HG02763 (cell line): ENCODE data around the gene WDR86.

Source experiments
- ATAC-seq: cut with Tn5 transposase; IDR thresholded peaks from one replicate; pipeline ENCODE4 v1.9.1; 2021; ENCODE audit warnings: mild to moderate bottlenecking, moderate library complexity; ENCODE audit not compliant: unreplicated experiment

The WDR86 gene

DNA sequence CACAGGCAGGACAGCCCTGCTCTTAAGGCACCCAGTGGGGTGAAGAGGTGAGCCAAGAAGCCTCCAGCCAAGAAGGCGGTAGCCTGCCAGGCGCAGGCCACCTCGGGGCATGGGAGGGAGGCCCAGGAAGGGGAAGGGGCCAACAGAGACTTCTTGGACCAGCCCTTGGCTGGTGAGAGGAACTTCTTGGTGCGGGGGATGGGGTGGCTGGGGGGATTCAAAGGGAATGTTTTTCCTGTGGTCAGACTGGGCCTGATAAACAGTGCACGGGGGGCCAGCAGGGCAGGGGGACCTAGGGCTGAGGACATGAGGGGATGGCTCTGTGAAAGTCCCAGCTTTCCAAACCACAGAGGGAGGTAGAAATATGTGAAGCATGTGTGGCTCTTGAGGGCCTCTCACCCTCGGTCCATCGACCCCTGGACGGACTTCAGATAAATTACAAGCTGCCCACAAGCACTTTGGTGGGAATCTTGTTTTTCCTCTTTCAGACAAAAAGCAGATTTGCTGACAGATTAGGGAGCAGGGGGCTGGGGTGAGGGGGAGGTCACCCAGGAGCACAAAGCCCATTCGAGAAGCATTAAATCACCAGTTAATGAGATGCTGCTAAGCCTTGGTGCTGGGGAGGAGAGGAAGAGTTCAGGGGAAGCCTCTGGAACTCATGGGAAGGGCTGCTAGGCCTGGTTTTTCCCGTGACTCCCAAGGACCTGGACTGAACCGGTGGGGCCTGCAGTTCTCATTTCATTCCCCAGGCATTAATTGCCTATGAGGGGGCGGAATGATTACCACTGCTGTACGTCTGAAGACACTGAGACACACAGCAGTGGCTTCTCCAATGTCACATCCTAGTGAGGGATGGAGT, 18.8 kb upstream of the WDR86 start:
- no peak for ATAC-seq

DNA sequence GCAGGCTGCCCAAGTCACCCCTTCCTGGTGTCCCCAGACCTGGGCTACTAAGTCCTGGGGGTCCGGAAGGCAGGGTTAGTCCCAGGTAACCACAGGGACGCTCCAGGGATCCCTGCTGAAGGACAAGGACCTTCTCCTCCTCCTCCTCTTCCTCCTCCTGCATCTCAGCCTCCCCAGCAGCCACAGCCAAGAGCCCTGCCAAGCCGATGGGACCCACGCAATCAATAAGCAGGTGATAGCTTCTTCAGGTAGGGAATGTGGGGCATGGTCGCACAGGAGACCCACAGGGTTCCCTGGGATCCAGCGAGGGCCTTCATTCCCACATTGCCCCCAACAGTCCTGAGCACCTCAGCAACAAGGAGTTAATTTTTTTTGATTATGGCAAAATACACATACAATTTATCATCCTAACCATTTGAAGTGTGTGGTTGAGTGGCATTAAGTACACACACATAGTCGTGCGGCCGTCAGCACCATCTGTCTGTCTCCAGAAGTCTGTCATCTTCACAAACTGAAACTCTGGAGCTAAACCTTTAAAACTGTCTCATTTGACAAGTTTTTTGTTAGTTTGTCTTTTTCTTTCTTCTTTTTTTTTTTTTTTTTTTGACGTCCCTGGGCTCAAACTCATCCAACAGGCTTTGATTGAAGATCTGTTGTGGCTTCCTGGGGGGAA, 18.0 kb upstream of the WDR86 start:
- no peak for ATAC-seq

DNA sequence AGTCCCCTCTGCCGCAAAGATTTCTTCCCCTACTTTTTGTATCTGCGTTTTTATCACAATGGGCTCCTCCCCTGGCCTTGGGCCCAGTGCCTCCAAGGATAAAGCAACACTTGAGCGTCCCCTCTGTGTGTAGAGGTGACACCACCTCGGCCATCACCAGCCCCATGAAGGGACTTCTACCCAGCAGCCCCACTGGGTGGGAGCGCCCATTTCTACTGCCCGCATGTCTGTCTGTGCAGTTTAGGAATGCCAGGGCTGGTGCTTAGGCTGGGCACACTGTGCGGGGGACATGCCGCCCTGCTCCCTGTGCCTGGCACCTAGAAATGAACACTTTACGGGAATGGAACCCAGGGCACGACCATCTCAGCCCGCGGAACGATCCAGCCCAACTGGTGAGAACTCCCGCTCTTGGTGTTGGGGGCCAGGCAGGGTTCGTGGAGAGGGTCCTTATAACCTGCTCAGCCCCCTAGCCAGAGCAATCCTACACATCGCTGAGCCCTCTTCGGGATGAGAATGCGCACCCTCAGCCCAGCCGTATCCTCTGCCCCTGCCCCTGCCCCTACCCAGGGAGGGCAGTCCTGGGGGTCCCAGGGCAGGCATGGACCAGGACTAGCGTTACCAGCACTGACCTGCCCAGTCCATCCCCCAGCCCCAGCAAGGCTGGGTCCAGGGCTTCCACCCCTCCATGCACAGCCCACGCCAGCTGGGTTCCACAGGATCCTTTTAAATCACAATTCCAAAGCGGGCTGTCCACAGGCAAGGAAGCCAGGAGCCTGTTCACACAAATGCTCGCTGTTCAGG, 17.3 kb upstream of the WDR86 start:
- ATAC-seq = no peak

DNA sequence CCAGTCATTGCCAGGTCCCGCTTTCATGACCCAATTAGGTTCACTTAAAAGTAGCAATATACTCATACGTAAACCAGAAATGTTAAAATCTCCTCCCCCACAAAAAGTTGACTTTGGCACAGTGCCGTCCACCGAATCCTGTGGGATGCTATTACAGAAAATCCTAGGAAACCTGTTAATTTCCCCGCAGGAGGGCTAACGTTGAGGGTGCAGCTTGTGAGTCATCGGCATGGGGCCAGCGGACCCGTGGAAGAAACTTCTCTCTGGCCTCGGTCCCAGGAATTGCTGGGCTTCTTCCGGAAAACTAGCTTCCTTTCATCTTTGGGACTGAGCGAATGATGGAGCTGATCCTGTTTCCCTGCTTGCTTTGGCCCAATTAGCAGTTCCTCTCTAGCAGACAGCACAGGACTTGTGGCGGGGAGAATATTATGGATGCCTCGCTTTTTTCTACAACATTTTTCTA, 16.6 kb upstream of the WDR86 start:
- no peak for ATAC-seq

DNA sequence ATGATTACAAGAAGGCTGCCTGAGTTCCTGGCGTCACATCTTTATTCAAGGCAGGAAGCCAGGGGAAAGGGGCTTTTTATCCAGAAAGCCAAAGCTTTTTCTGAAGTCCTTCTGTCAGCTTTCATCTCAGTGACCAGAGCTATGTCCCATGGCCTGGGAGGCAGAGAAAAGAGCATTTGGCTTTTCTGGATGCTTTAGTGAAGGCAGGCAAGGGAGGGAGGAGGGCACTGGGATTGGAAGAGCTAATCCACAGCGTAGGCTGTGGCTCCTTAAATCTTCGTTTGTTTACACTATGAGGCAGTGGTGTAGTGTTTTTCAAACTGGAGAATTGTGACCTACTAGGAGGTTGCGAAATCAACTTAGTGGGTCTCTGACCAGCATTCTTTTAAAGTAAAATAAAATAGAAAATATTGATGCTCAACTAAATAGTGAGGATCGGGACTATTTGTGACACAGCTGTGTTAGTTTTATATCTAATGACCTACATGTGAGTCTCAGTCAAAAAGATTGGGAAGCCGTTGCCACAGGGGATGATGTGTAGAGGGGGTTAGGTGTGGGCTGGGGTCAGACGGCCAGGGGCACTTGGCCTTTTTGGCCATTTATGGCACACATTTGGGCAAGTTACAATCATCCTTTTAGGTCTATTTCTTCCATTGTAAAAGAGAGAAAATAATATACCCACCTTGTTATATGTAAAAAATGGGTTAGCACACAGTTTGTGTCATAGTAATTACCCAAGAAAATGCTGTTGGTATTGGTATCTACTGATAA, 16.0 kb upstream of the WDR86 start:
- ATAC-seq = no peak

DNA sequence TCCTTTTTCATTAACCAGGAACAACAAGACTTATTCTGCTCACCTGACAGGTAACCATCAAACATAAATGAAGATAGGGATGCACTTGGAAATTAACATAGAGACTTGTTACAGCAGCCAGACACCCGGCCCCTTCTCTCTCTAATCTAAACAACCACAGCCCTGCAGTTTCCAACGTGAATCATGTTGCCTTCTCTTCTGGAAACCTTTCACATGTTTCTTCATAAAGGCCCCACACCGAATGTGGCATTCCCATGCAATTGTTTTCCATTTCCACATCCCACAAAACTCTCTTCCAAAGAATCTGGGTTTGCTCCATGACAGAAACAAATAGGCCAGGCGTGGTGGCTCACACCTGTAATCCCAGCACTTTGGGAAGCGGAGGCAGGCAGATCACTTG, 15.0 kb upstream of the WDR86 start:
- ATAC-seq = no peak

DNA sequence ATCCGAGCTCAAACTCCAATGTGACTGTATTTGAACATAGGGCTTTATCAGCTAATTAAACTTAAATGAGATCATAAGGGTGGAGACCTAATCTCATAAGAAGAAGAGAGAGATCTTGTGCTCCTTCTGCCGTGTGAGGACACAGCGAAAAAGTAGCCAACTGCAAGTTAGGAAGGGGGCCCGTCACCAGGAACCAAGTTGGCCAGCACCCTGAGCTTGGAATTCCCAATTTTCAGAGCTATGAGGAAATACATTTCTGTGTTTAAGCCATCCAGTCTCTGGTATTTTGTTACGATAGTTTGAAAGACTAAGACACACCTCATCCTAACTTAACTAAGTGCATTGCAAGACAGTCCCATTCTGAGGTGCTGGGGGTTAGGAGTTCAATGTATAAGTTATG, 14.1 kb upstream of the WDR86 start:
- no peak for ATAC-seq

DNA sequence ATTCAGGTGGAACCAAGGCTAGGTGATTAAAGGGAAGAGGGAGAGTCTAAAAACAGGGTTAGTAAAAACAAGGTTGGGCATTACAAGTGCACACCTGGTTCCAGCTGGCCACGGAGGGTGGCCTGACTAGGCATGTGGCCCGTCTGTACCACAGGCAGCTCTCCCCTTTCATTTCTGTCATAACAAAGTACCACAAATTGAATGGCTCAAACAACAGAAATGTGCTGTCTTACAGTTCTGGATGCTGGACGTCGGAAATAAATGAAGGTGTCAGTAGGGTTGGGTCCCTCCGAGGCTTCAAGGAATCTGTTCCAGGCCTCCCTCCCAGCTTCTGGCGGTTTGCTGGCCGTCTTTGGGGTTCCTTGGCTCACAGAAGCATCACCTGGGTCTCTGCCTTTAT, 13.4 kb upstream of the WDR86 start:
- no peak for ATAC-seq

DNA sequence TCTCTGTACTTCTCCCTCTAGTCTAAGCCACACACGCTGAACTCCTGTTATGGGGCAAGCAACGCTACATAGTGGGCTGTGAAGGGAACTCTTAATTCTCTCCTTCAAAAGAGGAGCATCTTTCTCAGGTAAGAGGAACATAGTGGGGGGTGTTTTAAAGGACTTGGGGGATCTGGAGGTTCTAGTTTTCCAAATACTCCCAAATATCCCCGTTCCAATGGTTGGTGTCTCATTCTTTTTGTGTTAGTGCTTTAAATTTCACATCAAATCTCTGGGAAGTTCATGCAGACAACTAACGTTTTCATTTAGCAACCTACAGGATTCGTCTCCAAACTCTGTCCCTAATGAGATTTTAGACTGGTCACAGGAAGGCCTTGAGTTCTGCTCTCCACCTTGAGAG, 12.4 kb upstream of the WDR86 start:
- no peak for ATAC-seq

DNA sequence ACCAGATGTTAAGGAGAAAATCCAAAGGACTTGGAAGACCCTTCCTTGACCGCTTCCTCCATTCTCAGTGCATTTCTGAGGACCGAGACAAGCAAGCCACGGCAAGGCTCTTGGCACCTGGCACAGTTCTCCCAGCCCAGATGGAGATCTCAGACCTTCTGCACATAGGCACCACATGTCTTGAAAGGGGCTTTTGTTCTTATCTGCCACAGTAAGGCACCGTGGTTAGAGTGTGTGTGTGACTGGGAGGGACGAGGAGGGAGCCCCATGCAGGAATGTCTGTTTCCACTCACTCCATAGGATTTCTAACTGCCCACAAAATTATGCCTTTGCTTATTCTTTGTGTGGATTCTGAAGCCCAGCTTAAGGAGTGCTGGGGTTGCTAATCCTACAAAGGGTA, 10.3 kb upstream of the WDR86 start:
- no peak for ATAC-seq

DNA sequence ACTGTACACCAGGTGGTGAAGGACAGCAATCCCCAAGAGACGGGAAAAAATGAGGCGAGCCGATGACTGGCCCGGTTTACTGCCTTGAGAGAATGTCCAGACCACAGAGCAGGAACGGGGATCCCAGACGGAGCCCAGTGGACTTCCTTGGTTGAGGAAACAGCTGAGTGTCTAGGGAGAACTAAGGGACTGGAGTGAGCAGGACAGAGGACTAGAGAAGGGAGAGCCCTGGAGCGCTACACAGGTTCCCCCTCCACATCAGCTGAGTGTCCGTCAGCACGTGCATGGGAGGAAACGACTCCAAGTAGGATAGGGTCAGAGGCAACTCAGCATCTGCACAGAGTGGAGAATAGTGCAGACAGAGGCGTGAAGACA, 7.1 kb upstream of the WDR86 start:
- ATAC-seq = no peak

DNA sequence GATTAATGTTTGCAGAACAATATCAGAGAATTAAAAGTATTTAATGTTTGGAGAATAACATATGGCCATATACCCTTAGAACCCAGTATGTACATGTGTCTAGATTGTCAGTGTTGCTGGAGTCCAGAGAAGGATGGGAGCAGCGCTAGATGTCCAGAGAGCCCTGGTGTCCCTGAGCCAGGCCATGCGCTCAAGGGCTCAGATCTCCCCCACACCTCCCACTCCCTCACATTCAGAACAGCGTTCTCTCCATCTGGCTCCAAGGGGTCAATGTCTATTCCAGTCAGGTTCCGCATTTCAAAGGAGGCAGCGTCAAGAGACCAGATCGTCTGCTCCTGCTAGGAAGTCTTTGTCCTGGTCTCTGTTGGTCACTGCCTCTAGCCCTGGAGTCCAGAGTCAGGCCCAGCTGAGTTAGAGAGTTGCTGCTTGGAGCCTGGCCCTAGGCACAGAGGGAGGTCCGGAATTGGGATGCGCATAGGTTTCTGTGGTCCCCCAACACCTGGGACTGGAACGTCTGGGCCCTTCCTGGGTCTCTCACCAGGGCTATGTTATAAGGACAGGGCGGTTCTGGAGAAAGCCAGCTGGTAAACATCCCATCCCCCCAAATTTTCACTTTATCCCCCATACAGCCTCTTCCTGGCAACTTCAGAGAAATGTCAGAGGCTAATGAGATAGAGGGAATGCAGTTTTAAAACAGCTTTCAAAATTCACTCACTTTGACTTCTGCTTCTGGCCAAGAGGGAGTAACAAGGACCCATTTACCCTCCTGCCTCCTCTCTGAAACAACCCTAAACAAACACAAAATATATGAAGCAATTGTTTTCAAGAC, 6.5 kb upstream of the WDR86 start:
- ATAC-seq = no peak

DNA sequence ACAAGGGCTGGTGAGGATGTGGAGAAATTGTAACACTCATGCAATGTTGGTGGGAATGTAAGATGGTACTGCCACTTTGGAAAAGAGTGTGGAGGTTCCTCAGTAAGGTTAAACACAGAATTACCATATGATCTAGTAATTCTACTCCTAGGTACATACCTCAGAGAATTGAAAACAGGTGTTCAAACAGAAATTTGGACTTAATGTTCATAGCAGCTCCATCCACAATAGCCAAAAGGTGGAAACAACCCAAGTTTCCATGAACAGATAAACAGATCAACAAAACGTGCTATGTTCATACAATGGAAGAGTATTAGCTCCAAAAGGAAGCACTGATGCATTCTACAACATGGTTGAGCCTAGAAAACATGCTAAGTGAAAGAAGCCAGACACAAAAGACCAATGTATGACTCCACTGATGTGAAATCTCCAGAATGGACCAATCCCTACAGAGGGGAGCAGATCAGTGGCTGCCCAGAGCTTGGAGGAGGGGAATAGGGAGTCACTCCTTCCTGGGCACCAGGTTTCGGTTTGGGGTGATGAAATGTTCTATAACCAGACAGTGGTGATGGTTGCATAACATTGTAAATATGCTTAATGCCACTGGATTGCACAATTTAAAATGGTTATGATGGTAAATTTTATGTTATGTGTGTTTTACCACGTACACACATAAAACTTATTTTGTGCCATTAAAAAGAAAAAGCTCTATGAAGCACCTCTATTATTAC, 5.7 kb upstream of the WDR86 start:
- ATAC-seq = no peak

DNA sequence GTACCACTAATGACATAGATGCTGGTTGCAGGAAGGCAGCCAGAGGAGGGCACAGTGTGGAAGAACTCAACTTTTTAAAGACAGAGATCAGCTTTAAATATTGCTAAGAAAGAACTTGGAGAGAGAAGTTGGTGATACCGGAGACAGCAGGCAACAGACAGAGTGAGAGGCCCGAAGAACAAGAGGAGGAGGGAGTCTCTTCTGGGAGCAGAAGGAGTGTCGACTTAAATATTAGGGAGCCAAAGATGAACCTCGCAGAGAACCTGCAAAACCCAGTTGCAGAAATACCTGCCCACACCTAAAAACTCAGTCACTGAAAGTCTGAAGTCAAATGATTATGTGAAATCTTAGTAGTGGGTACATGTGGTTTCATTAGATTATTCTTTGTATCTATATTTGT, 3.4 kb upstream of the WDR86 start:
- no peak for ATAC-seq

DNA sequence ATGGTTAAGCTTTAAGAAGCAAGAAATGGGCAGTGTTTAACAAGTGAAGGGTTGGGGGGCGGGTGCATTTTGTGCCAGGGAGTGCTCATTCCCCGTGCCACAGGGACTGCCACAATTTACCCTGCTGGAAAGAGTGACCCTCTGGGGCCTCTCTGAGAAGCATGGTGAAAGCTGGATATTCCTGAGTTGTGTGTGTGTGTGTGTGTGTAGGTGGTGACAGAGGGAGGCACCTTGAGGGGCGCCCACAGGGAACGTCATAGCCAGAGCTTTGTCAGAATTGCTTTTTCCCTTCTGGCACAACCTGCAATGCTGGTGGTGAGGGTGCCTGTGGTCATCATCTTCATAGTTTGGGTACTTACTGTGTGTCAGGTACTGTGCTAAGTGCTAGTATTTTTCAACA, 2.5 kb upstream of the WDR86 start:
- no peak for ATAC-seq

DNA sequence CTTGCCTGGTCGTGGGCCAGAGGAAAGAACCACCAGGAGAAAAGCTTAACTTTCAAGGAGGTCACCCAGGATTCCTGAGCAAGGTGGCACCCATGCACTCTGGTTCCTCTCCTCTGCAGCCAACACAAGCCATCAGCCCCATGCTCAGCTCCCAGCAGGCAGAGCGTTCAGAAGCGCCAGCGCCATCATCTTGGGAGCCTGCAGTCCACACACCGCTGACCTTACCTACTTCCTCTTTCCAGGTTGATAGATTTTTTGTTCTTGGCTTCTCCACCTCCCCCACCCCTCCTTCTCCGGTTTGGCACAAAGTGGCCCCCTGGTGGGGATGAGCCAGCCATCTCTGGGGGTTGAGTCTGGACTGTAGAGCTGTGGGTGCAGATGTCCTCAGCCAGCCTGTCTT, 1.7 kb upstream of the WDR86 start:
- ATAC-seq = no peak

DNA sequence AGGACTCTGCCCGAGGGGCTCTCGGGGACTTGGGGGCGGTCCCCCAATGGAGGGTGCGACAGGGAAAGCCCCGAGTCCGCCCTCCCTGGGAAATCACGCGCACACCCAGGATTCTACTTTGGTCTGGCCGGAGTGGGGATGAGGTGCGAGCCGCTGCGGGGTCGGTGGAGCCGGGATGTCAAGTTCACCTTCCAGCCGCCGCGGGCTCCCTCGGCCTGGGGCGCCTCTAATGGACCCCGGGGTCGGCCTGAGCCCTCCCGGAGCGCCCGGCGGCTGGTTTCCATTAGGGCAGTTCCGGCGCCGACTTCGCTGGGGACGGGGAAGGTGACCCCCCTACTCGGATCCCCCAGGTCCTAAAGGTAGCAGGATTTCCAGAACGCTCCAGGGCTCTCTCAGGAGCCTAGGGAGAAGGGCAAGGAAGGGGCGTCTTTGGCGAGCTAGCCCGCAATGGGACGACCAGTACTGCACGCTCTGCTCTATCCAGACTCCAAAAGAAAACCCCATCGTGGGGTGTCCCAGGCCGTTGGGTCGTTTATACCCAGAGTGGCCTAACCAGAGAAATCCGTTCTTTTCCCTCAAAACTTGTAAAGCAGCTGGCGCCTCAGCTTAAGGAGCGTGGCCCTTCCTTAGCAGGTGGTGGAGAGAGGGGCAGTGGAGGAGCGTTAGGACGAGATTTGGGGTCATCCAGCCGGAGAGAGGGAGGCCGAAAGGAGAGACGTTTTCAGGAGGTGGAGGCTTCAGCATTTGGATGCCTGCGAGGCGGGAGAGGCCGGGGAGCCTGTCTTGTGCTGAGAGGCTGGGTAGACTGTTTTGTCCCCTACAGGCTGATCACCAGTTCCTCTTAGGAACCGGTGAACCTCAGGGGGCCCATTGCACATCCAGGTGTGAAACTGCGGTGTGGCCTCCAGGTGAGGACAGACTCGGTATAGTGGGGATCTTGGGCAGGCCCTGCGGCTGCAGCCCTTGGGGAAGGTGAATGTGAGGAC, 860 bp upstream of the WDR86 start:
- ATAC-seq = no peak
